AG04450 (cell line): Measurements from ENCODE around the gene CDK11B. TPM values are rescaled to one million over a fixed set of nuclear protein-coding genes. Genes with fewer than 3 reads are reported as not detected.

Experiments used
- CTCF ChIA-PET: fragments of 300-600, 350-600 bp; formaldehyde crosslinking; extraction: SDS; loops from one replicate; lab custom pipeline; 2022; ENCODE audit warnings: antibody characterized with exemption, inconsistent platforms; lab: Charles Lee
- POLR2A ChIA-PET: fragments of 350-600 bp; formaldehyde crosslinking; extraction: SDS; loops from one replicate; lab custom pipeline; 2021; ENCODE audit warnings: antibody characterized with exemption, inconsistent platforms; lab: Yijun Ruan, JAX
- DNase-seq: peaks from one replicate; pipeline ENCODE4 v3.0.0-alpha.2; 2011; ENCODE audit warnings: low read depth, low spot score
- H3K27ac ChIP-seq: one replicate; pipeline ENCODE4 v1.5.1; 2012; ENCODE audit warnings: low read depth, low read length, control low read depth
- H3K27me3 ChIP-seq: one replicate; pipeline ENCODE4 v1.6.0; 2012; ENCODE audit warnings: low read length; ENCODE audit not compliant: control insufficient read depth, insufficient read depth
- H3K4me3 ChIP-seq: 2 replicates; pipeline ENCODE4 v1.5.1; 2011; ENCODE audit warnings: mild to moderate bottlenecking, low read depth, low read length, control low read depth
- H3K9me3 ChIP-seq: 2 replicates; pipeline ENCODE4 v1.5.1; 2012; ENCODE audit warnings: low read length; ENCODE audit not compliant: control insufficient read depth, insufficient read depth
- CTCF ChIP-seq: IDR thresholded peaks from 2 replicates; pipeline ENCODE4 v1.5.1; 2011; ENCODE audit warnings: low read depth, low read length, control low read depth, inconsistent platforms
- polyA plus RNA-seq: library from polyadenylated mRNA; depleted of rRNA; stranded (reverse); fragments of >200 nt; gene quantifications from 2 replicates; pipeline ENCODE4 v1.2.3, GENCODE V29; 2011

CDK11B gene
- polyA plus RNA-seq, 1 experiment: 6.7 TPM

GRCh38 chr1:1613509-1614082 is 45.2 kb downstream of the CDK11B start:
- CTCF ChIA-PET: interaction anchor here (0.6 to 1.4 kb wide), 2 partner anchors 39 to 211 kb away, joined by 3 to 4 read pairs; no protein-coding TSS in a partner anchor
- Histone ChIP-seq H3K27ac (no peak overlapping the region), H3K4me3 (peak overlapping the region; percentile 93), H3K9me3 (no peaks in the 10 kb centered on the region; the same call in 1 of the 2 replicates), H3K27me3 (no peaks in the 10 kb centered on the region)
- TF ChIP-seq CTCF: no peak
- no peak for DNase-seq
- POLR2A ChIA-PET: interaction anchor here (0.6 to 3.0 kb wide), 2 partner anchors 12 to 17 kb away, joined by 3 to 12 read pairs; partner anchors contain the start of gene MMP23B

- no peak for DNase-seq
- Histone ChIP-seq H3K9me3 (no peaks in the 10 kb centered on the region; the same call in 1 of the 2 replicates), H3K27ac (no peak overlapping the region), H3K4me3 (no peak overlapping the region), H3K27me3 (no peaks in the 10 kb centered on the region)
- POLR2A ChIA-PET: no interaction called here
- CTCF ChIA-PET: no interaction called here
- no peak for TF ChIP-seq CTCF
These were observed 46.8 kb downstream of the CDK11B start for GRCh38 chr1:1612104-1612400.

GRCh38 chr1:1610796-1611195 is 48.0 kb downstream of the CDK11B start:
- ChIA-PET POLR2A (no interaction called here), CTCF (no interaction called here)
- H3K4me3 ChIP-seq: no peak overlapping the region
- no peaks in the 10 kb centered on the region for H3K27me3 ChIP-seq
- H3K9me3 ChIP-seq: no peaks in the 10 kb centered on the region; the same call in 1 of the 2 replicates
- DNase-seq: no peak
- no peak for TF ChIP-seq CTCF
- H3K27ac ChIP-seq: no peak overlapping the region

GRCh38 chr1:1609822-1610485 is 48.9 kb downstream of the CDK11B start:
- CTCF ChIA-PET: no interaction called here
- H3K27ac ChIP-seq: no peak overlapping the region
- H3K27me3 ChIP-seq: no peaks in the 10 kb centered on the region
- no peaks in the 10 kb centered on the region; the same call in 1 of the 2 replicates for H3K9me3 ChIP-seq
- POLR2A ChIA-PET: no interaction called here
- no peak for TF ChIP-seq CTCF
- DNase-seq: no peak
- no peak overlapping the region for H3K4me3 ChIP-seq

GRCh38 chr1:1606232-1606631 is 52.6 kb downstream of the CDK11B start:
- no peak for TF ChIP-seq CTCF
- POLR2A ChIA-PET: no interaction called here
- Histone ChIP-seq H3K27ac (no peak overlapping the region), H3K9me3 (no peaks in the 10 kb centered on the region), H3K27me3 (peaks cover 2% of the 10 kb centered on the region), H3K4me3 (no peak overlapping the region)
- CTCF ChIA-PET: no interaction called here
- no peak for DNase-seq
